ENCODE results near the gene PHF21A. TPM values are rescaled to one million over a fixed set of nuclear protein-coding genes. Genes with fewer than 3 reads are reported as not detected.
A peak's percentile ranks its signal among the peaks of the same experiment; 100 is the strongest.

The PHF21A gene
- polyA plus RNA-seq, 3 donors = 6.2 to 95.2 (median 14.0) TPM

DNA sequence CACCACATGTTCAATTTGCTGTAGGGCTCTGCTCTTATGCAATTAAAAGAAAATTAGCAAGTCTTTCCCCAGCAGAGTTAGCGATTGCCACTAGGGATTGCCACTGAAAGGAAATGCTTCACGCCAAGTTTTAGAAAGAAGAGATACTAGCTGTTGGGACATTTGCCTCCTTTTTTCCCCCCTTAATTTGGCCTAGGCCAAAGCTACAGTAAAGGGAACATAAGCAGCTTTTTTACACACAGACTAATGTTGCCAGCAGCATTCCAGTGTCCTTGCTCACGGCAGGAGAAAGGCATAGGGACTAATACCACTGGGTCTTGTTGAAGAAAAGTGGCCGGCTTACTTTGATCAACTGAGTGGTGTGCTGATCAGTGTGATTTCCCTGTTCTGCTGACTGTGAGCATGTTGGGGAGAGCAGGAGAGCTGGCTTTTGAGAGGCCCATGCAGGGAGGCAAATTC lies 71.2 kb downstream of the PHF21A start:
- Mint-ChIP-seq H3K27me3 (ENCODE audit: low read depth in 3 of 3) (peaks cover 0 to 3% (median 0%) of the 10 kb centered on the region in 3 donors), H3K36me3 (peaks cover 51 to 52% of the 10 kb centered on the region in 2 donors), H3K4me3 (no peak overlapping the region), H3K27ac (peak overlapping the region in 3 of 7 donors; percentile 36 to 75 (median 53)), H3K9me3 (no peaks in the 10 kb centered on the region), H3K4me1 (peaks cover 23% of the 10 kb centered on the region)
- intact Hi-C loops (cut with micrococcal nuclease) = no loop called here
- Histone ChIP-seq H3K27ac (ENCODE audit: low read depth in 1 of 2, low read length in 2 of 2) (peak overlapping the region in 1 of 2 donors; percentile 17), H3K36me3 (replicated peaks in 1 of 2; ENCODE audit: control insufficient read depth in 1 of 2, insufficient read depth in 2 of 2, low read length in 2 of 2) (peaks cover 17 to 73% of the 10 kb centered on the region in 2 donors), H3K4me2 (replicated peaks; ENCODE audit: extremely low read depth, low read length, poor library complexity, severe bottlenecking) (no peak overlapping the region), H3K4me1 (ENCODE audit: control insufficient read depth in 1 of 2, insufficient read depth in 2 of 2, low read length in 2 of 2) (peaks cover 2 to 5% of the 10 kb centered on the region in 2 donors), H3K79me2 (ENCODE audit: insufficient read depth, low read length) (no peaks in the 10 kb centered on the region), H4K20me1 (ENCODE audit: insufficient read depth, low read length) (peaks cover 100% of the 10 kb centered on the region), H3K27me3 (ENCODE audit: control insufficient read depth in 2 of 2, insufficient read depth in 2 of 2, low read length in 2 of 2) (no peaks in the 10 kb centered on the region), H3K4me3 (replicated peaks in 1 of 3; ENCODE audit: low read depth in 2 of 3, low read length in 3 of 3) (no peak overlapping the region), H3K9ac (ENCODE audit: insufficient read depth, low read length, poor library complexity, severe bottlenecking) (no peak overlapping the region), H3K9me3 (replicated peaks in 1 of 2; ENCODE audit: control insufficient read depth in 1 of 2, insufficient read depth in 1 of 2, low read length in 2 of 2) (no peaks in the 10 kb centered on the region), H2AFZ (ENCODE audit: insufficient read depth, low read depth, low read length, poor library complexity, severe bottlenecking) (no peak overlapping the region)
- no peak for DNase-seq
- TF ChIP-seq, protein P1, sequence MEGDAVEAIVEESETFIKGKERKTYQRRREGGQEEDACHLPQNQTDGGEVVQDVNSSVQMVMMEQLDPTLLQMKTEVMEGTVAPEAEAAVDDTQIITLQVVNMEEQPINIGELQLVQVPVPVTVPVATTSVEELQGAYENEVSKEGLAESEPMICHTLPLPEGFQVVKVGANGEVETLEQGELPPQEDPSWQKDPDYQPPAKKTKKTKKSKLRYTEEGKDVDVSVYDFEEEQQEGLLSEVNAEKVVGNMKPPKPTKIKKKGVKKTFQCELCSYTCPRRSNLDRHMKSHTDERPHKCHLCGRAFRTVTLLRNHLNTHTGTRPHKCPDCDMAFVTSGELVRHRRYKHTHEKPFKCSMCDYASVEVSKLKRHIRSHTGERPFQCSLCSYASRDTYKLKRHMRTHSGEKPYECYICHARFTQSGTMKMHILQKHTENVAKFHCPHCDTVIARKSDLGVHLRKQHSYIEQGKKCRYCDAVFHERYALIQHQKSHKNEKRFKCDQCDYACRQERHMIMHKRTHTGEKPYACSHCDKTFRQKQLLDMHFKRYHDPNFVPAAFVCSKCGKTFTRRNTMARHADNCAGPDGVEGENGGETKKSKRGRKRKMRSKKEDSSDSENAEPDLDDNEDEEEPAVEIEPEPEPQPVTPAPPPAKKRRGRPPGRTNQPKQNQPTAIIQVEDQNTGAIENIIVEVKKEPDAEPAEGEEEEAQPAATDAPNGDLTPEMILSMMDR (IDR thresholded peaks at IDR 0.05) = no peak
- whole genome bisulfite sequencing (ENCODE audit: insufficient coverage) = 0% methylated on average over 2 of the region's 4 CpGs

DNA sequence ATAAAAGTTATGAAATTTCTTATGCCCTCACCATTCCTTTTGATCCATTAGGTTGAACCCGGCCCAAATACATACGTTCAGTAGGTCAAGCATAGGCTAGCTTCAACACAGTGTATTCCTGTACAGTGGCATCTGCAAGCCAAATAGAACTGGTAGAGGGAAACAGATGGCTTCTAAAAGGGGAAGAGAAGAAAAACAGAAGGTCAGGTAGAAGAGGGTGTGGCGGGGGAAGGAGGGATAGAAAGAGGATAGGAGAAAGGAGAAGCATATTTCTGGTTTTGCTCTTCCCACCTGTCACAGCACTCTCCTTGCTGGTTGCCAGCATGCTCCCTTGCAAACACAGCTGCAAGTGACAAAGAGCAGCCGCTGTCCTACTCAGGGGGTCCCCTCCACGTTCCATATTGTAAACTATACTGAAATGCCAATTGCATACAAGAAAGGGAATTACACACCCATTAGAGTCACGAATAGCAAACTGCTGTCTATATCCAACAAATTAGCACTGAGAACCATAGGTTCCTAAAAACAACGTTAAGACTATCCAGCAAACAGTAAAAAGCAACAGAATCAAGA lies 71.8 kb downstream of the PHF21A start:
- intact Hi-C loops (cut with micrococcal nuclease) = no loop called here
- peaks cover 17 to 68% of the 10 kb centered on the region in 2 donors for H3K36me3 ChIP-seq (replicated peaks in 1 of 2; ENCODE audit: control insufficient read depth in 1 of 2, insufficient read depth in 2 of 2, low read length in 2 of 2)
- H3K4me1 ChIP-seq (ENCODE audit: control insufficient read depth in 1 of 2, insufficient read depth in 2 of 2, low read length in 2 of 2) = peaks cover 2 to 5% of the 10 kb centered on the region in 2 donors
- no peak overlapping the region for H3K27ac ChIP-seq (ENCODE audit: low read depth in 1 of 2, low read length in 2 of 2)
- no peak overlapping the region for H3K4me3 ChIP-seq (replicated peaks in 1 of 3; ENCODE audit: low read depth in 2 of 3, low read length in 3 of 3)
- H3K4me1 Mint-ChIP-seq = peaks cover 25% of the 10 kb centered on the region
- H2AFZ ChIP-seq (ENCODE audit: insufficient read depth, low read depth, low read length, poor library complexity, severe bottlenecking) = no peak overlapping the region
- H3K9me3 ChIP-seq (replicated peaks in 1 of 2; ENCODE audit: control insufficient read depth in 1 of 2, insufficient read depth in 1 of 2, low read length in 2 of 2) = no peaks in the 10 kb centered on the region
- H3K4me3 Mint-ChIP-seq = no peak overlapping the region
- H3K36me3 Mint-ChIP-seq = peaks cover 47 to 48% of the 10 kb centered on the region in 2 donors
- TF ChIP-seq, protein P1 (IDR thresholded peaks at IDR 0.05) = no peak
- WGBS (ENCODE audit: insufficient coverage) = 45% methylated on average over 3 of the region's 7 CpGs
- H3K27ac Mint-ChIP-seq = peak overlapping the region in 4 of 7 donors; percentile 19 to 45 (median 25)
- DNase-seq = no peak
- H3K27me3 Mint-ChIP-seq (ENCODE audit: low read depth in 3 of 3) = peaks cover 0 to 3% (median 0%) of the 10 kb centered on the region in 3 donors
- H3K27me3 ChIP-seq (ENCODE audit: control insufficient read depth in 2 of 2, insufficient read depth in 2 of 2, low read length in 2 of 2) = no peaks in the 10 kb centered on the region
- H4K20me1 ChIP-seq (ENCODE audit: insufficient read depth, low read length) = peaks cover 100% of the 10 kb centered on the region
- no peaks in the 10 kb centered on the region for H3K9me3 Mint-ChIP-seq
- no peaks in the 10 kb centered on the region for H3K79me2 ChIP-seq (ENCODE audit: insufficient read depth, low read length)
- H3K4me2 ChIP-seq (replicated peaks; ENCODE audit: extremely low read depth, low read length, poor library complexity, severe bottlenecking) = no peak overlapping the region
- H3K9ac ChIP-seq (ENCODE audit: insufficient read depth, low read length, poor library complexity, severe bottlenecking) = no peak overlapping the region

All from CD14-positive monocyte (primary cell).